Cardiac fibroblast (primary cell): Measurements from ENCODE around the gene TNNI3.

ENCODE experiments used
- DNase-seq, 2 donors: peaks; one replicate each; pipeline versions ENCODE4 v3.0.0 to v3.0.0-alpha.2; 2010; ENCODE audit warnings: low read depth in 2 of 2
- H3K4me3 ChIP-seq, 2 donors: replicated peaks in 1 of 2; 1 replicate in 1 of 2; 2 replicates in 1 of 2; pipeline ENCODE4 v1.5.1; 2011; ENCODE audit warnings: low read depth in 2 of 2, low read length in 2 of 2, mild to moderate bottlenecking in 2 of 2, moderate library complexity in 1 of 2
- TF ChIP-seq, protein P1 (sequence below): IDR thresholded peaks from one replicate; pipeline ENCODE4 v1.5.1; 2011; ENCODE audit warnings: low read depth, mild to moderate bottlenecking, low read length, inconsistent platforms

Gene TNNI3

DNA sequence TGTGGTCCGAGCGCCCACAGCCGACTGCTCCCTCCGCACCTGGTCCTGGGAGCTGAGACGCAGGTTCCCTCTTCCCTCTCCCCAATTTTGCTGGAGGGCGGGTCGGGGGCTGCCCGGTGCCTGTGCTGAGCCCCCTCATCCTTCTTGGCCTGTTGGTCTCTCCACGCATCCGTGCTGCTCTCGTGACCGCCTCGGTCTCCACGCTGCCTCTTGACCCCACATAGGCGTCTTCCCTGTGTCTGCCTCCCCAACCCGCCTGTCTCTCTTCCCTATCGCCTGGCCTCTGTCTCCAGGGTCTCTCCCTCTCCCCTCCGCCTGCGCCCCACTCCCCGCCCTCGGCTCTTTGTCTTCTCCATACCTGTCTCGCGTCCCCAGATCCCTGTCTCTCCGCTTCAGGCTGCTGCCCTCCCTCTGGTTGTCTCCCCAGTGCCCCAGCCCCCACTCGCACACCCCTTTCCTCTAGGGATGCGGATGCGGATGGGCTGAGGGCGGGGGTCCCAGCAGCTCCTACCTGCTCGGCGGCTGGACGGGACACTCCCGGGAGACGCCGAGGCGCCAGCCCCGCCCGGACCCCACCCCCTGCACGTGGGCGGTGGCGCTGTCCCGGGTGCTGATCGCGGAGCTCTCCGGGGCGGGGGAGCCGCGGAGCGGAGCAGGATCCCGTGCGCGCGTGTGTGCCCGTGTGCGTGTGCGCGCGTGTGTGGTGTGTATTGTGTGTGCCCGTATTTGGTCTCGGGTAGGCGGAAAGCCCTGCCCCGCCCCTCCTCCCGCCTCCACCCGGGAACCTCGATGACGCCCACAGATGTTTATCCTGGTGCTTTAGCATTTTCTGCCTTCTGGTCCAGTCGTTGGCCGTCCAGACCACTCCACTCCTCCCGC is 22.3 kb upstream of the TNNI3 start, which contains the start of gene SYT5:
SYT5 (minus strand) TSS at position 684 of the 879 bp plus-strand sequence. CDS start 1,248 bp downstream, outside the sequence.
- peak in 1 of 2 donors; percentile 35 for DNase-seq
- TF ChIP-seq, protein P1, sequence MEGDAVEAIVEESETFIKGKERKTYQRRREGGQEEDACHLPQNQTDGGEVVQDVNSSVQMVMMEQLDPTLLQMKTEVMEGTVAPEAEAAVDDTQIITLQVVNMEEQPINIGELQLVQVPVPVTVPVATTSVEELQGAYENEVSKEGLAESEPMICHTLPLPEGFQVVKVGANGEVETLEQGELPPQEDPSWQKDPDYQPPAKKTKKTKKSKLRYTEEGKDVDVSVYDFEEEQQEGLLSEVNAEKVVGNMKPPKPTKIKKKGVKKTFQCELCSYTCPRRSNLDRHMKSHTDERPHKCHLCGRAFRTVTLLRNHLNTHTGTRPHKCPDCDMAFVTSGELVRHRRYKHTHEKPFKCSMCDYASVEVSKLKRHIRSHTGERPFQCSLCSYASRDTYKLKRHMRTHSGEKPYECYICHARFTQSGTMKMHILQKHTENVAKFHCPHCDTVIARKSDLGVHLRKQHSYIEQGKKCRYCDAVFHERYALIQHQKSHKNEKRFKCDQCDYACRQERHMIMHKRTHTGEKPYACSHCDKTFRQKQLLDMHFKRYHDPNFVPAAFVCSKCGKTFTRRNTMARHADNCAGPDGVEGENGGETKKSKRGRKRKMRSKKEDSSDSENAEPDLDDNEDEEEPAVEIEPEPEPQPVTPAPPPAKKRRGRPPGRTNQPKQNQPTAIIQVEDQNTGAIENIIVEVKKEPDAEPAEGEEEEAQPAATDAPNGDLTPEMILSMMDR: no peak
- H3K4me3 ChIP-seq: peak within 1 kb of the TSS; percentile 24 to 35

DNA sequence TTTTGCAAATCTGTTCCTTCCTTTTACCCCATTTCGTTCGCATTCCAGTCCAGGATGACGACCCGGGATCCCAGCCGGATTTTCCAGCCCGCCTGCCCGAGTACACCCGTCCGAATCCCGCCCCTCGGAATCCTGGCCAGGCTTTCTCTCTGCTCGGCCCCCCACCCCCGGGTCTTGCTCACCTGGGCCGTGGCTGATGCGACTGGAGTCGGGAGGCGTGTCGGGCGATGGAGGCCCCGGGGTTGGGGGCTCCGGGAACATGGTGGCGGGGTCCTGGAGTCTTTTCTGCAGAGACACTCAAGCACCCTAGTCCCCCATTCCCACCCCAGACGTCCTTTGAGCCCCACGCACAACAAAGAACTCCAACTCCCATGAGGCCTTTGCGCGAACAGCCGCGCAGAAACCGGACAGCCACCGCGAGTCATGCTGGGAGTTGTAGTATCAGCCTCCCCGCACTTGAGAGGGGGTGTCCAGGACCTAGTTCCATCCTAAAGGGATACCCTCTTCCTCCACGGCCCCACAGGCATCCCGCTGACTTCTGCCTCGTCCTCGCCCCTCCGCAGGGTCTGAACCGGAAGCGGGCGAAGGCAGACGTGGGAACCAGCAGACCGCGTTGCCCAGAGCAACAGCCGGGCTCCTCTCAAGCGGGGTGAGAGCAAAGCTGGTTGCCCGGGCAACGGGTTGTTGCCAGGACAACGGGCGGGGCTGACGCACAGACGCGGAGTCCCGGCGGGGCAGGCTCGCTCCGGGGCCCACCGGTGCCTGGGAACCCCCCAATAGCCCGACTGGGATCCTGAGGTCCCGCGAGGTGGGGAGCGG is 21.5 kb upstream of the TNNI3 start:
- DNase-seq: peak; percentile 82 to 88
- H3K4me3 ChIP-seq: peak overlapping the region; percentile 24 to 35

DNA sequence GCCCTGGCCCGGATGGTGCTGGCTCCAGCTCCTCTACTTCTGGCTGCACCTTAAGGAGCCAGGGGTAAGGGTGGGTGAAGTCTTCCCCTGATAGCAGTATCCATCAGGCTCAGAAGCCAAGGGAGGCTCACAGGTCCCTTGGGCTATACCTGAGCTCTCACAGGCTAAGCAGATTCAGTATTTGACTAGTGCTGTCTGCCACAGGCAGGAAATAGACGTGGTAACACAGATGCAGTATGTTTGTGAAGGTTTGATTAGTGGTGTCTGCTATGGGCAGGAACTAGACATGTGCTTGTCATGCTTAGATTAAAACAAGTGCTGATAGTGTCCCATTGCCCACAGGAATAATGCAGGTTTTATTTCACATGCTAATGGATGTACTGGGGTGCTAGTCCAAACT is 18.5 kb upstream of the TNNI3 start:
- no peak overlapping the region for H3K4me3 ChIP-seq
- TF ChIP-seq, protein P1: no peak
- DNase-seq: no peak

More for the DNA sequence above, 21.5 kb upstream of the TNNI3 start:
- TF ChIP-seq, protein P1: no peak

DNA sequence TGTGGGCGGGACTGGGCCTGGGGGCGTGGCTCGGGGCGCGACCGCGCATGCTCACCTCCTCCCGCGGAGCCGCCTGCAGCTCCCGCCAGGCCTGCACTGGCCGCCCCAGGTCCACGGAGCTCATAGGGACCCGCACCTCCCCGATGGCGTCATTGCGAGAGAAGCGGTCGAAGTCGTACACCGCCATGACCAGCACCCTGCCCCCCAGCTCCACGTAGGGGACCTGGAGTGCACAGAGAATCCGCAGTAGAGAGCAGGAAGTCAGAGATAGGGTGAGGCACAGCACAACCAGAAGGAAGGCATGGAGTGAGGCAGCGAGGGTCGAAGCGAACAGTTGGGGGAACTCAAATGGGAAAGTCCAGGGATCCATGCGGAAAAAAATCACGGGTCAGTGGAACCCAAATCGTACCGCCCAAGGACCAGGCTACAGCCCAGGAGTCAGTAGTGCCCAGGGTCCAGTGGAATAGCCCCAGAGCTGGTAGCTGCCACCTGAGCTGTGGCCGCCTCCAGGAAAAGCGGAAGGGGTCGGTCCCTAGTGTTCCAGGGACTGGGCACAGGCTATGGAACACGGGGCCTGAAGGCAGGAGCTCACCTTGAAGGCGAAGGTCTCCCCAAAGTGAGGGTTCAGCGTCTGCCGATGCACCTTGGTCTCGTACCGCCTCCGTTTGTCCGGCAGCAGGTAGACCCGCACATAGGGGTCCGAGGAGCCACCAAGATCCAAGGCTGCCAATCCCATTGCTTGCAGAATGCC is 17.8 kb upstream of the TNNI3 start:
- DNase-seq: no peak
- TF ChIP-seq, protein P1: no peak
- no peak overlapping the region for H3K4me3 ChIP-seq

DNA sequence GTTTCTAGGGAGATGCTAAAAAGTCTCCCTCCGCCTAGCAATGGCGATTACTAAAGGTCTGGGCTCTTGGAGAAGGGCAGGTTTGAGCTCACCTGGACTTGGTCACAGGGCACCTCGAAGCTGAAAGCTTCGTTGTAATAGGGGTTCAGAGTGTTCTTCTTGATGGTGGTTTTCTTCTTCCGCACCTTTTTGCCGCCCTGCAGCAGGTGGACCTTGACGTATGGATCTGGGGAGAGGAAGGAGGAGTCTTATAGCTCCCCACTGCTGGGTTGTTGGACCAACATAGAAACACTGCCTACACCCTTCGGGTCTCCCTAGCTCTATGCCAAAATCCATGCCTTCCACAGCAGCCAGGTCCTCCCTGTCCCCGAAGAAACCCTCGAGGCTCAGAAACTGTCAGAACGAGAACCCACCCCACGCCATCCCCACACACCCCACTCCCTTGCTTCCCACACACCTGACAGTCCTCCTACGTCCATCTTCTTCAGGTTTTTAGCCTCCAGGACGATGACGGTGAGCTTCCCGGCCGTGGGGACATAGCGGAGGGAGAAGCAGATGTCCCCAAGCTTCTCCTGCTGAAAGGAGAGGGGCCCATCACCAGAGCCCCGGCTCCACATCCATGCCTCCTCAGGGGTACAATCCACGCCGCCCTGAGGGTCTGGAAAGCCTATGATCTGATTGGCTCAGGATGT is 17.0 kb upstream of the TNNI3 start:
- TF ChIP-seq, protein P1: no peak
- H3K4me3 ChIP-seq: no peak overlapping the region
- DNase-seq: no peak
